ENCODE measurements around the gene ACTN4. TPM values are rescaled to one million over a fixed set of nuclear protein-coding genes. Genes with fewer than 3 reads are reported as not detected.

ACTN4 gene
- total and polyA plus RNA-seq, 3 donors from 2014 or later, result 112 to 158 (median 135) TPM

DNA sequence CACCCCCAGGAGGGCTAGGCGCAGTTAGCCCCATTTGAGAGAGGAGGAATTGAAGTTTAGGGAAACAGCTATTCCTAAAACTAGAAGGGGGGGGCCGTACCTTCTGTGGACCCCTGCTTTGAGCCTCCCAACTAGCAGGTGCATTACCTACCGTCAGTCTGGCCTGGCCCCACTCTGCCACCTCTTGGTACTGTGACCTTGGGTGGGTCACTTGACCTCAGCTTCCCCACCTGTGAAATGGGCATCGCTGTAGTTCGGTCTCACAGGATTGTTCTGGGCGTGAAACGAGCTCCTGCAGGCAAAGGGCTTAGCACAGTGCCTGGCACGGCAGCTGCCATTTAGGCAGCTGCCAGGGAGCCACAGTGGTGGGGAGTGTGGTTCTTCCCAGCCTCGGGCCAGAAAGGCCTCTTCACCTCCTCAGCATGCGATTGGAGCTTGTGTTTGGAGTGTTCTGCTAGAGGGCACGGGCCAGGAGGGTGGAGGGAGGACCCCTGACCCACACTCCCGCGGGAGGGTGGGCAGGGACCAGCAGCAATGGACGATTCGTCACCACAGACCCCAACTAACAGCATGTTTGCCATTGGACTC lies 64.8 kb downstream of the ACTN4 start:
- Histone ChIP-seq H3K36me3 (ENCODE audit: low read depth, missing control alignments) (no peaks in the 10 kb centered on the region), H3K4me3 (no peak overlapping the region), H3K9me3 (no peaks in the 10 kb centered on the region), H3K27ac (peak overlapping the region; percentile 9 to 31), H3K27me3 (no peaks in the 10 kb centered on the region), H3K4me1 (peaks cover 41% of the 10 kb centered on the region)
- TF ChIP-seq, protein P1, sequence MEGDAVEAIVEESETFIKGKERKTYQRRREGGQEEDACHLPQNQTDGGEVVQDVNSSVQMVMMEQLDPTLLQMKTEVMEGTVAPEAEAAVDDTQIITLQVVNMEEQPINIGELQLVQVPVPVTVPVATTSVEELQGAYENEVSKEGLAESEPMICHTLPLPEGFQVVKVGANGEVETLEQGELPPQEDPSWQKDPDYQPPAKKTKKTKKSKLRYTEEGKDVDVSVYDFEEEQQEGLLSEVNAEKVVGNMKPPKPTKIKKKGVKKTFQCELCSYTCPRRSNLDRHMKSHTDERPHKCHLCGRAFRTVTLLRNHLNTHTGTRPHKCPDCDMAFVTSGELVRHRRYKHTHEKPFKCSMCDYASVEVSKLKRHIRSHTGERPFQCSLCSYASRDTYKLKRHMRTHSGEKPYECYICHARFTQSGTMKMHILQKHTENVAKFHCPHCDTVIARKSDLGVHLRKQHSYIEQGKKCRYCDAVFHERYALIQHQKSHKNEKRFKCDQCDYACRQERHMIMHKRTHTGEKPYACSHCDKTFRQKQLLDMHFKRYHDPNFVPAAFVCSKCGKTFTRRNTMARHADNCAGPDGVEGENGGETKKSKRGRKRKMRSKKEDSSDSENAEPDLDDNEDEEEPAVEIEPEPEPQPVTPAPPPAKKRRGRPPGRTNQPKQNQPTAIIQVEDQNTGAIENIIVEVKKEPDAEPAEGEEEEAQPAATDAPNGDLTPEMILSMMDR (IDR thresholded peaks at IDR 0.05), result no peak
- TF ChIP-seq POLR2A (IDR thresholded peaks at IDR 0.05), result no peak
- 80 to 84% methylated on average over 13 to 15 of the region's 15 CpGs for WGBS, 2 donors
- intact Hi-C loops (cut with DNase I; ENCODE audit: low total_unique reads), result no loop called here
- no peak for DNase-seq

DNA sequence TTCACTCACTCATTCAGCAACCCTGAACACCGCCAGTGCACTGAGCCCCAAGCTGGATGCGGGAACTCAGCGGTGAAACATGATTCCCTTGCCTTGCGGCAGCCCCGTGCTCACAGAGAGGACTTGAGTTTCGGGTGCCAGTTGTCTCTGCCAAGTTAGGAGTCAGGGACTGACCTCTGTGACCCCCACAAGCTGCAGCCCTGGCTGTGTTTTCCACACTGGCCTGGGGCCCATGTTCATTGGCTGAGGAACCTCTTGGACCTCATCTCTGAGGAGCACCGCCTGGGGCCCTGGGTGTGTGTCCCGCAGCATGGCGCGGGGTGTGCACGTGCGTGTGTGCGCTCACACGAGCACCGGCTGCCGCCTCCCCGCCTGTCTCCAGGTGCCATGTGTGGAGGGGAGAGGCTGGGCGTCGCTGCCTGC lies 65.8 kb downstream of the ACTN4 start:
- Histone ChIP-seq H3K4me1 (peaks cover 35% of the 10 kb centered on the region), H3K4me3 (no peak overlapping the region), H3K36me3 (ENCODE audit: low read depth, missing control alignments) (no peaks in the 10 kb centered on the region), H3K27me3 (no peaks in the 10 kb centered on the region), H3K27ac (peak overlapping the region in 1 of 2 donors; percentile 9), H3K9me3 (no peaks in the 10 kb centered on the region)
- WGBS, 2 donors, result 59 to 66% methylated on average over 16 to 19 of the region's 19 CpGs
- intact Hi-C loops (cut with DNase I; ENCODE audit: low total_unique reads), result no loop called here
- peak; percentile 84 for DNase-seq
- TF ChIP-seq, protein P1 (IDR thresholded peaks at IDR 0.05), result no peak
- TF ChIP-seq POLR2A (IDR thresholded peaks at IDR 0.05), result no peak

DNA sequence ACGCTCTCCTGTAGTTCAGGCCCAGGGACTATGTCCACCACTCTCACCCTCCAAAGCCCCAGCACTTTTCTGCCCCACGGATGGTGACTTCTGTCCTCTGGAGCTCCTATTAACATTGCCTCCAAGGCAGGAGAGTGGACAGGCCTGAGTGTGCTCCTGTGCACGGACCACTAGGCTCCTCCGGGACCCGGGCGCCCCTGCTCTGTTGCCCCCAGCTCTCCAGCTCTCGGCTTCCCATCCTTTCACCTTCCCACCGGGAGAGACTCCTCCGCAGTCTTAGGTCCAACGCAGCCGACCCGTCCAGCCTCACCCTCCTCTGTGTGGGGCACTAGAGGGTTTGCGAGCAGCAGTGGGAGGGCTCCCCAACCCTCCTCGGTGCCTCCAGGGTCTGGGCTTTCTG lies 66.4 kb downstream of the ACTN4 start:
- no peak for DNase-seq
- TF ChIP-seq, protein P1 (IDR thresholded peaks at IDR 0.05), result no peak
- no peak for TF ChIP-seq POLR2A (IDR thresholded peaks at IDR 0.05)
- H3K27ac ChIP-seq, result peak overlapping the region in 1 of 2 donors; percentile 5
- 78 to 86% methylated on average over 14 of the region's 14 CpGs for WGBS, 2 donors
- peaks cover 37% of the 10 kb centered on the region for H3K4me1 ChIP-seq
- intact Hi-C loops (cut with DNase I; ENCODE audit: low total_unique reads), result no loop called here
- H3K36me3 ChIP-seq (ENCODE audit: low read depth, missing control alignments), result no peaks in the 10 kb centered on the region
- no peaks in the 10 kb centered on the region for H3K9me3 ChIP-seq
- no peaks in the 10 kb centered on the region for H3K27me3 ChIP-seq
- no peak overlapping the region for H3K4me3 ChIP-seq

DNA sequence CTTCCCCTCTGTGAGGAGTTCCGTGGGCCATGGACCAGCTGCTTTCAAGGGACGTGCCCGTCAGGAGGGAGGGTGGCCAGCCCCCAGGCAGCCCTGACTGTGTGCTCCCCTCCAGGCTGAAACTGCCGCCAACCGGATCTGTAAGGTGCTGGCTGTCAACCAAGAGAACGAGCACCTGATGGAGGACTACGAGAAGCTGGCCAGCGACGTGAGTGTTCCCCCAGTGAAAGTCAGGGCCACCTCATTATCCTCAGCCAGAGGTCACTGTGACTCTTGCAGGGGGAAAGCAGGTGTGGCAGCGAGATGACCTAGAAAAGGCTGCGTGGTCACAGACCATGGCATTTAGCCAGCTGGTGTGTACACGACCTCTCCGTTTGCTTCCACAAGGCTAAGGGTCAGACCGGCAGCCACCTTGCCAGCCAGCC lies 66.9 kb downstream of the ACTN4 start:
- WGBS, 2 donors, result 69% methylated on average over 11 to 14 of the region's 14 CpGs
- H3K9me3 ChIP-seq, result no peaks in the 10 kb centered on the region
- DNase-seq, result no peak
- no peaks in the 10 kb centered on the region for H3K36me3 ChIP-seq (ENCODE audit: low read depth, missing control alignments)
- no peak overlapping the region for H3K4me3 ChIP-seq
- intact Hi-C loops (cut with DNase I; ENCODE audit: low total_unique reads), result no loop called here
- H3K27me3 ChIP-seq, result no peaks in the 10 kb centered on the region
- peaks cover 38% of the 10 kb centered on the region for H3K4me1 ChIP-seq
- TF ChIP-seq POLR2A (IDR thresholded peaks at IDR 0.05), result no peak
- TF ChIP-seq, protein P1 (IDR thresholded peaks at IDR 0.05), result no peak
- peak overlapping the region in 1 of 2 donors; percentile 50 for H3K27ac ChIP-seq

DNA sequence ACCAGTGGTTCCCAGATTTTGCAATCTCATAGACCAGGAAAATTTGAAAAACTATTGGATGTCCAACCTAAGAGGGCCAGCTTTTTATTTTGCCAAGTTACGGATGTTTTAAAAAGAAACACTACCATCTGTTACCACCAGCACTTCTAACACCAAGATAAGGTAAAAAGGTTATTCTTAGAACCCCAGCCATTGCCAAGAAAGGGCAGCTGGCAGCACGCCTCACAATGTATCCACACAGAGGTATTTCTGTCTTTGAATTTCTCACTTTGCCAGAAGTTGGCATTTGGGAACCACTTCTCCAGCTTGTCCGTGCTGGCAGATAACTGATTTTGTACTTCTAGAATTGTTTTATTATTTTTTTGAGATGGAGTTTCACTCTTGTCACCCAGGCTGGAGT lies 68.1 kb downstream of the ACTN4 start:
- intact Hi-C loops (cut with DNase I; ENCODE audit: low total_unique reads), result no loop called here
- TF ChIP-seq, protein P1 (IDR thresholded peaks at IDR 0.05), result no peak
- TF ChIP-seq POLR2A (IDR thresholded peaks at IDR 0.05), result no peak
- WGBS, 2 donors, result 64 to 80% methylated on average over 3 of the region's 3 CpGs
- no peaks in the 10 kb centered on the region for H3K9me3 ChIP-seq
- no peaks in the 10 kb centered on the region for H3K36me3 ChIP-seq (ENCODE audit: low read depth, missing control alignments)
- H3K4me1 ChIP-seq, result peaks cover 46% of the 10 kb centered on the region
- H3K27ac ChIP-seq, result peak overlapping the region; percentile 6 to 21
- peak; percentile 69 for DNase-seq
- H3K4me3 ChIP-seq, result no peak overlapping the region
- no peaks in the 10 kb centered on the region for H3K27me3 ChIP-seq
